ENCODE data around the gene CD160.
"Not testable (repeated sequence)": the region's sequence is repeated elsewhere in the genome, so short reads cannot be mapped to it uniquely, and the experiment has no call there.

Gene CD160

DNA sequence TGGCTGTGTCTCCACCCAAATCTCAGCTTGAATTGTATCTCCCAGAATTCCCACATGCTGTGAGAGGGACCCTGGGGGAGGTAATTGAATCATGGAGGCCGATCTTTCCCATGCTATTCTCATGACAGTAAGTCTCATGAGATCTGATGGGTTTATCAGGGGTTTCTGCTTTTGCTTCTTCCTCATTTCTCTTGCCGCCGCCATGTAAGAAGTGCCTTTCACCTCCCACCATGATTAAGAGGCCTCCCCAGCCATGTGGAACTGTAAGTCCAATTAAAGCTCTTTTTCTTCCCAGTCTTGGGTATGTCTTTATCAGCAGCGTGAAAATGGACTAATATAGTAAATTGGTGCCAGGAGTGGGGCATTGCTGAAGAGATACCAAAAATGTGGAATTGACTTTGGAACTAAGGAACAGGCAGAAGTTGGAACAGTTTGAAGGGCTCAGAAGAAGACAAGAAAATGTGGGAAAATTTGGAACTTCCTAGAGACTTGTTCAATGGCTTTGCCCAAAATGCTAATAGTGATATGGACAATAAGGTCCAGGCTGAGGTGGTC is 41.2 kb downstream of the CD160 start:
- DNase-seq = not testable (repeated sequence)

- not testable (repeated sequence) for DNase-seq
Observed at GRCh38 chr1:145761498-145761897, 42.2 kb downstream of the CD160 start.

DNA sequence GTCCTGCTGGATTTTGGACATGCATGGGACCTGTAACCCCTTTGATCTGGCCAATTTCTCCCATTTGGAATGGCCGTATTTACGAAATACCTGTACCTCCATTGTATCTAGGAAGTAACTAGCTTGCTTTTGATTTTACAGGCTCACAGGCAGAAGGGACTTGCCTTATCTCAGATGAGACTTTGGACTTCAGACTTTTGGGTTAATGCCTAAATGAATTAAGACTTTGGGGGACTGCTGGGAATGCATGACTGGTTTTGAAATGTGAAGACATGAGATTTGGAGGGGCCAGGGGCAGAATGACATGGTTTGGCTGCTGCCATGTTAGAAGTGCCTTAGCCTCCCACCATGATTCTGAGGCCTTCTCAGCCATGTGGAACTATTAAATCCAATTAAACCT is 42.7 kb downstream of the CD160 start:
- not testable (repeated sequence) for DNase-seq

DNA sequence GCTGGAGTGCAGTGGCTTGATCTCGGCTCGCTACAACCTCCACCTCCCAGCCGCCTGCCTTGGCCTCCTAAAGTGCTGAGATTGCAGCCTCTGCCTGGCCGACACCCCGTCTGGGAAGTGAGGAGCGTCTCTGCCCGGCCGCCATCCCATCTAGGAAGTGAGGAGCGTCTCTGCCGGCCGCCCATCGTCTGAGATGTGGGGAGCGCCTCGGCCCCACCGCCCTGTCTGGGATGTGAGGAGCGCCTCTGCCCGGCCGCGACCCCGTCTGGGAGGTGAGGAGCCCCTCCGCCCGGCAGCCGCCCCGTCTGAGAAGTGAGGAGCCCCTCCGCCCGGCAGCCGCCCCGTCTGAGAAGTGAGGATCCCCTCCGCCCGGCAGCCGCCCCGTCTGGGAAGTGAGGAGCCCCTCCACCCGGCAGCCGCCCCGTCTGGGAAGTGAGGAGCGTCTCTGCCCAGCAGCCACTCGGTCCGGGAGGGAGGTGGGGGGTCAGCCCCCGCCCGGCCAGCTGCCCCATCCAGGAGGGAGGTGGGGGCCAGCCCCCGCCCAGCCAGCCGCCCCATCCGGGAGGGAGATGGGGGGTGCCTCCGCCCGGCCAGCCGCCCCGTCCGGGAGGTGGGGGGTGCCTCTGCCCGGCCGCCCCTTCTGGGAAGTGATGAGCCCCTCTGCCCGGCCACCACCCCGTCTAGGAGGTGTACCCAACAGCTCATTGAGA is 45.1 kb downstream of the CD160 start:
- not testable (repeated sequence) for DNase-seq

GRCh38 chr1:145765127-145765526 is 45.8 kb downstream of the CD160 start:
- DNase-seq = not testable (repeated sequence)

- not testable (repeated sequence) for DNase-seq
Observed at GRCh38 chr1:145765585-145766360, 46.5 kb downstream of the CD160 start.

DNA sequence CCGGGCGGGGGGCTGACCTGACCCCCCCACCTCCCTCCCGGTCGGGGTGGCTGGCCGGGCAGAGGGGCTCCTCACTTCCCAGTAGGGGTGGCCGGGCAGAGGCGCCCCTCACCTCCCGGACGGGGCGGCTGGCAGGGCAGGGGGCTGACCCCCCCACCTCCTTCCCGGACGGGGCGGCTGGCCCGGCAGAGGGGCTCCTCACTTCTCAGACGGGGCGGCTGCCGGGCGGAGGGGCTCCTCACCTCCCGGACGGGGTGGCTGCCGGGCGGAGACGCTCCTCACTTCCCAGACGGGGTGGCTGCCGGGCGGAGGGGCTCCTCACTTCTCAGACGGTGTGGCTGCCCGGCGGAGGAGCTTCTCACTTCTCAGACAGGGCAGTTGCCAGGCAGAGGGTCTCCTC is 47.6 kb downstream of the CD160 start:
- DNase-seq = not testable (repeated sequence)

GRCh38 chr1:145768004-145768403 is 48.7 kb downstream of the CD160 start:
- not testable (repeated sequence) for DNase-seq

DNA sequence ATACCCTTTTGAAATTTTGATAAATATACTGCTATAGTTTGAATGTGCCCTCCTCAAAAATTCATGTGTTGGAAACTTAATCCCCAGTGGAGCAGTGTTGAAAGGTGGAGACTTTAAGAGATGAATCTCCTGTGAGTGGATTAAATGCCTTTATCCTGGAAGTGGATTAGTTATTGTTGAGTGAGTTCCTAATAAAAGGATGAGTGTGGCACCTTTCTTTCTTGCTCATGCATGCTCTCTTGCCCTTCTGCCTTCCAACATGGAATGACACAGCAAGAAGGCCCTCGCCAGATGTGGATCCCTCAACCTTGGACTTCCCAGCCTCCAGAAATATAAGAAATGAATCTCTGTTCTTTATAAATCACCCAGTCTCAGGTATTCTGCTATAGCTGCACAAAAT is 51.8 kb downstream of the CD160 start:
- DNase-seq = no peak

- DNase-seq = no peak
Observed at GRCh38 chr1:145773423-145773822, 54.1 kb downstream of the CD160 start.

DNA sequence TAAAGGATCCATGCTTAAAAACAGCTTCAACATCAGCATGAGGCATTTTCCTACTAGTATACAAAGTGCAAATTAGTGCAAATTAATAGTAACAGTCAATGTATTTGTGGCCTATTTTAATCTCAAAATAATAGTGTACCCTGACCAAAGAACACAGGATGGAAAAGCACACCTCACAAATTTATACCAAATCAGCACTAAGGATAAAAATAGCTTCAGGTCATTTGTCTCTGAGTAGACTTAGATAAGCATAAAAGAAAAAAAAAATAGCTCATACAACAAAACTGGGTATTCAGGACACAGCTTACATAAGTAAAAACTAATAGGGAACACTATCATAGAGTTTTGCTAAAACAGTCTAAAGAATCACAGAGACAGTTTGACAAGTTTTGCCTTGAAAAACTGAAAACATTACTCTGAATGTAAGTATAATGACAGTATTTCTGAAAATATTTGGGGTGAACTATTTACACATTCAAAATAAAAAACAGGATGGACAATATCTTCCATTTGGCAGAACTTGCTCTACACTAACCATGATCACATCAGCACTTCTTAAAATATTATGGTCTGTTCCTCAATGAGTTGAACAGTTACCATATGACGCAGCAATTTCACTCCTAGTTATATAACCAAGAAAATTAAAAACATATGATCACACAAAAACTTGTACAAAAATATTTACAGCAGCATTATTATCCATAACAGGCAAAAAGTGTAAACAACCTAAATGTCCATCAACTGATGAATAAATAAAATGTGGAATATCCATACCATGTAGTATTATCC is 58.3 kb downstream of the CD160 start:
- no peak for DNase-seq

DNA sequence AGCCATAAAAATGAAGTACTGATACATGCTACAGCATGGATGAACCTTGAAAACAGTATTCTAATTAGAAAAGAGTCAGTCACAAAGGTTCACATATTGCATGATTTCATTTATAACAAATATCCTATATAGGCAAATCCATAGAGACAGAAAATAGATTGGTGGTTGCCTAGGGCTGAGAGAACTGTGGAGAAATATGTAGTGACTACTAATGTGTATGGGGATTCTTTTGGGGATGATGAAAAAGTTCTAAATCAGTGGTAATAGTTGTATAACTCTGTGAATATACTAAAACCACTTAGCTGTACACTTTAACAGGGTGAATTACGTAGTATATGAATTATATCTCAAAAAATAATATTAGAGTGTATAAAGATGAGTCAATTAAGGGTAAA is 58.8 kb downstream of the CD160 start:
- no peak for DNase-seq

DNA sequence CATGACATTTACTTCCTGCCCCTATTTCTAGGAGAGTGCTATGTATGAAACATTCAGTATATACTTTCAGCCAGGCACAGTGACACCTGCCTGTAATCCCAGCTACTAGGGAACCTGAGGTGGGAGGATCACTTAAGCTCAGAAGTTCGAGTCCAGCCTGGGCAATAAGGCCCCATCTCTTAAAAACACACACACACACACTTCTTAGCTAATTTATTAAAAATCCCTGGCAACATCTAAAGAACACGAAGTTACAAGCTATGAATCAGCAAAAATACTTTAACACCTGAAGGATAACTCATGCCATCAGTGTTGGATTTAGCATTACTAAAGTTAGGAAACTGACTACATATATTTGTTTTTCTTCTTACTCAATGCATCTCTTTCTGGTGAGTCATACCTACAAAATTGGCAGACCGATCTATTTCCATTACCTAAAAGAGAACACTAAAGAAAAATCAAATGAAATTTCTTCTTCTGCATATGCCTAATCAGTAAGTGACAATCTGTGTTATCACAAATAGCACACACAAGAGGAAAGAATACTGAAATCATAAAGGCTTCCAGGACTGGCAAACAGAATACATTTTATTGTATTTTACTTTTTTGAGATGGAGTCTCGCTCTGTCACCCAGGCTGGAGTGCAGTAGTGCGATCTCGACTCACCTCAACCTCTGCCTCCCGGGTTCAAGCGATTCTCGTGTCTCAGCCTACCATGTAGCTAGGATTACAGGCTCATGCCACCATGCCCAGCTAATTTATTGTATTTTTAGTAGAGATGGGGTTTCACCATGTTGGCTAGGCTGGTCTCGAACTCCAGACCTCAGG is 63.2 kb downstream of the CD160 start:
- no peak for DNase-seq

DNA sequence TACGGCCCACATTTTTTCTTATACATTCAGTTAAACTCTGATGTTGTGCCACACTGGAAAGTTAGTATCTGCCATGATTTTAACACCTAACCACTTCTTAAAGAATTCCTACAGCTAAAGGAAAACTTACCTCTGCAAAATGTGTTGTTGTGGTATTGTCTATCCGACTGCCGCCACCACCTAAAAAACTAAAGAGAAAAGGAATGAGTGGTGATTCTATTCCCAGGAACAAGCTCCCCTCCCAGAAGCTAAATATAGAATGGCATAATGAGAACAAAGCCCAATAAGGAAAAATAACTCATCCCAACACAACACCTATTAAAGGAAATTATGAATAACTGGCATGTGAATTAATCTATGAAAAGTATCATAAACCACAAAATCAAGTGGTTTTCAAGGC is 65.1 kb downstream of the CD160 start:
- DNase-seq = no peak

DNA sequence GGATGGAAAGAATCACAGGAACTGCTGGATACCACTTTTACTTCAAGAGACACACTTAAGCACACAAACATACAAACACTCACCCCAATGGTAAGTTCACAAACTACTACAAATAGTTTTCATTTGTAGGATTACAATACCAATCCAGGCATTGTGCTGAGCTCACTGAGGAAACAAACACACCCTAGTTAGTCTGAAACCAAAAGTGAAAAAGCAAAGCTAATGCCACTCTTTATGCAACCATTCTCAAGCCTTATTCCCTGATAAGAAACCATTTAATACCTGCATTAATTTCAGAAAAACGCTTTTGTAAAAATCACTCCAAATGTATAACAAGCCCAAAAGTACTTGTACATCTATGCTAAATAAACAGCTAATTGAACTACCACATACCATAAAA is 66.2 kb downstream of the CD160 start:
- no peak for DNase-seq

GRCh38 chr1:145786271-145786670 is 67.0 kb downstream of the CD160 start:
- no peak for DNase-seq

DNA sequence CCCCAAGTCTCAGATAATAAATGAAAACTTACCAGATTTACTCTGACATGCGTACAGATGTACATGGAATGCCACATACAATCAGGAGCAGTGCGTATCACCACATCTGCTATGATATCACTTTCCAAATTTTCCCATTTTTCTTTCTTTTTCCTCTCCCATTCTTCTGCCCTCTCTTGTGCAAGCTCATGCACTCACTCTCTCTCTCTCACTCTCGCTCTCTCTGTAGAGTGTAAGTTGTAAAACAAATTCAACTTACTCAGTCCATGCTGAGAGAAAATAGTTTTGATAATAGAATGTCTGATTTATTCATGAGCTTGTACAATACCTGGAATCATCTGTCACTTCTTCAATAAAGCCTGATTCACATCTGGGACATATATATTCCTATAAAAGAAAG is 69.3 kb downstream of the CD160 start:
- no peak for DNase-seq

Data from midbrain (tissue), 1 donor.